ENCODE data around the gene ERBB4.

DNA sequence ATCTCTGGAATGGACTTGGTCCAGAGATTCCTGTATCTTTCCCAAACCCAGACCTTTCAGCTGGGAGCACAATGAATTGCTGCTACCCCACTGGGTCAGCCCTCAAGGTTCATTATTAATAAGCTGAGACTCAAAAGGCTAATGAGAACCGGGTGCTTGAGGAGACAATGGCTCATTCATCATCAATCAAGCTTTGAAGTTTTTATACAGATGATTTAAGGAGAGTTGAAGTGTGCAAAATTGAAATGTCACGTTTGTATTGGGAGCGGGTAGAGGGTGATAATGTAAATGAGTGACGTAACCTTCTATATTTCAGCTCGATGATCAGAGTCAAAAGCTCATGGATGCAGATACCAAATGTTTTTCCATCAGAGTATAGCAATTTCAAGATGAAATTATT, 744.9 kb downstream of the ERBB4 start:
- TF ChIP-seq, protein P1, sequence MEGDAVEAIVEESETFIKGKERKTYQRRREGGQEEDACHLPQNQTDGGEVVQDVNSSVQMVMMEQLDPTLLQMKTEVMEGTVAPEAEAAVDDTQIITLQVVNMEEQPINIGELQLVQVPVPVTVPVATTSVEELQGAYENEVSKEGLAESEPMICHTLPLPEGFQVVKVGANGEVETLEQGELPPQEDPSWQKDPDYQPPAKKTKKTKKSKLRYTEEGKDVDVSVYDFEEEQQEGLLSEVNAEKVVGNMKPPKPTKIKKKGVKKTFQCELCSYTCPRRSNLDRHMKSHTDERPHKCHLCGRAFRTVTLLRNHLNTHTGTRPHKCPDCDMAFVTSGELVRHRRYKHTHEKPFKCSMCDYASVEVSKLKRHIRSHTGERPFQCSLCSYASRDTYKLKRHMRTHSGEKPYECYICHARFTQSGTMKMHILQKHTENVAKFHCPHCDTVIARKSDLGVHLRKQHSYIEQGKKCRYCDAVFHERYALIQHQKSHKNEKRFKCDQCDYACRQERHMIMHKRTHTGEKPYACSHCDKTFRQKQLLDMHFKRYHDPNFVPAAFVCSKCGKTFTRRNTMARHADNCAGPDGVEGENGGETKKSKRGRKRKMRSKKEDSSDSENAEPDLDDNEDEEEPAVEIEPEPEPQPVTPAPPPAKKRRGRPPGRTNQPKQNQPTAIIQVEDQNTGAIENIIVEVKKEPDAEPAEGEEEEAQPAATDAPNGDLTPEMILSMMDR (IDR thresholded peaks at IDR 0.05), result no peak
- TF ChIP-seq EP300 (IDR thresholded peaks at IDR 0.05) (no peak), POLR2A (IDR thresholded peaks at IDR 0.05) (no peak), POLR2AphosphoS5 (IDR thresholded peaks at IDR 0.05) (no peak)
